Measurements from ENCODE around the gene CA10. TPM values are rescaled to one million over a fixed set of nuclear protein-coding genes. Genes with fewer than 3 reads are reported as not detected.

Gene CA10
- total RNA-seq, 1 donor from 2014 or later = 2.0 TPM

DNA sequence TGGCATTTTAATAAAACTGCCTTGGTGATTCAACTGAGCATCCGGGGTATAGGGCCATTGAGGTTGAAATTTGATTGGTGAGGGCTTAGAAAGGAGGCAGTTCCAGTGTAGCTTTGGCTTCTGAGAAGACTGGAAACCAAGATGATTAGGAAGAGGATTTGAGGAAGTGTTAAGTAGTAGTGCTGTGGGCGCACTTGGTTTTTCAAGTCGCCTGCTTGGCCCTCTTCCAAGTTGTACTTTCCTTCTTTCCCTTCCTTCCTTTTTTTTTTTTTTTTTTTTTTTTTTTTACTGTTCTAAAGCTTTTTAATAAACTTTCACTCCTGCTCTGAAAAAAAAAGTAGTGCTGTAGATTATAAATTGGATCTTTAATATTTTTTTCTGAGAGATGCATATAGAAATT is 577.6 kb downstream of the CA10 start:
- no peaks in the 10 kb centered on the region for H3K27me3 ChIP-seq
- H3K36me3 ChIP-seq = no peaks in the 10 kb centered on the region
- no peak overlapping the region for H3K4me3 ChIP-seq

More for the DNA sequence above, 577.6 kb downstream of the CA10 start:
- Histone ChIP-seq H3K27ac (no peak overlapping the region), H3K4me1 (no peaks in the 10 kb centered on the region), H3K9me3 (no peaks in the 10 kb centered on the region)
- TF ChIP-seq POLR2AphosphoS5 (IDR thresholded peaks at IDR 0.05; ENCODE audit: insufficient read depth in 1 of 2, low read depth in 1 of 2) = no peak
- TF ChIP-seq POLR2A (IDR thresholded peaks at IDR 0.05) = no peak
- no peak for TF ChIP-seq CTCF (IDR thresholded peaks at IDR 0.05)
- DNase-seq (ENCODE audit: extremely low spot score in 2 of 2) = no peak
- intact Hi-C loops (cut with DNase I) = no loop called here

Data from vagina (tissue), 2 donors.